GM08714 (cell line): ENCODE data around the gene MYO1G.

Source experiments
- H3K4me3 ChIP-seq: fragments of 200-500 bp; sonication (Bioruptor generic); 2 replicates; pipeline ENCODE4 v1.5.1; 2014; ENCODE audit warnings: mild to moderate bottlenecking, low read length, inconsistent platforms
- ZNF274 ChIP-seq: IDR thresholded peaks from 2 replicates; pipeline ENCODE4 v1.6.1; 2012; ENCODE audit warnings: mild to moderate bottlenecking, low read depth, low read length

Gene MYO1G

GRCh38 chr7:44921607-44922350 is 57.0 kb downstream of the MYO1G start:
- H3K4me3 ChIP-seq = no peak overlapping the region
- no peak for TF ChIP-seq ZNF274

GRCh38 chr7:44920119-44920518 is 58.7 kb downstream of the MYO1G start:
- TF ChIP-seq ZNF274 = no peak
- no peak overlapping the region for H3K4me3 ChIP-seq

DNA sequence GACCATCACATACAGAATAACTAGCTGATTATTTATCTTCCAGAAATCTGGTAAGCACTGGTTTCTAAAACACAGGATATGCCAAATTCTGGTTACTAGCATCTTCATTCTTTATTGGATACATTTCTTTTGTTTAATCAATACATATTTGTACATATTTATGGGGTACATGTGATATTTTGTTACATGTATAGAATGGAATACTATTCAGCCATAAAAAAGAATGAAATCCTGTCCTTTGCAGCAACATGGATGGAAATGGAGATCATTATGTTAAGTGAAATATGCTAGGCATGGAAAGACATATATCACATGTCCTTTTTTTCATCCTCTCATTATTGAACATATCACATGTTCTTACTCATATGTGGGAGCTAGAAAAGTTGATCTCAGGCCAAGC is 60.8 kb downstream of the MYO1G start:
- no peak for TF ChIP-seq ZNF274
- no peak overlapping the region for H3K4me3 ChIP-seq

DNA sequence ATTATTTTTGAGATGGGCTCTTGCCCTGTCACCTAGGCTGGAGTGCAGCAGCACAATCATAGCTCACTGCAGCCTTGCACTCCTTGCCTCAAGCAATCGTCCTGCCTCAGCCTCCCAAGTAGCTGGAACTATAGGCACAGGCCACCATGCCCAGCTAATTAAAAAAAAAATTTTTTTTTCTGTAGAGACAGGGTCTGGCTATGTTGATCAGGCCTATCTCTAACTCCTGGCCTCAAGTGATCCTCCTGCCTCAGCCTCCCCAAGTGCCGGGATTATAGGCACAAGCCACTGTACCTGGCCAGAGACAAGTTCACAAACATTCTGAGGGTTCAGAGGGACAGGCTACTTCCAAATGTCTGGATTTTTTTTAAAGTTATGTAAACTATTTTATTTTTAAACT is 61.4 kb downstream of the MYO1G start:
- no peak for TF ChIP-seq ZNF274
- H3K4me3 ChIP-seq = no peak overlapping the region

DNA sequence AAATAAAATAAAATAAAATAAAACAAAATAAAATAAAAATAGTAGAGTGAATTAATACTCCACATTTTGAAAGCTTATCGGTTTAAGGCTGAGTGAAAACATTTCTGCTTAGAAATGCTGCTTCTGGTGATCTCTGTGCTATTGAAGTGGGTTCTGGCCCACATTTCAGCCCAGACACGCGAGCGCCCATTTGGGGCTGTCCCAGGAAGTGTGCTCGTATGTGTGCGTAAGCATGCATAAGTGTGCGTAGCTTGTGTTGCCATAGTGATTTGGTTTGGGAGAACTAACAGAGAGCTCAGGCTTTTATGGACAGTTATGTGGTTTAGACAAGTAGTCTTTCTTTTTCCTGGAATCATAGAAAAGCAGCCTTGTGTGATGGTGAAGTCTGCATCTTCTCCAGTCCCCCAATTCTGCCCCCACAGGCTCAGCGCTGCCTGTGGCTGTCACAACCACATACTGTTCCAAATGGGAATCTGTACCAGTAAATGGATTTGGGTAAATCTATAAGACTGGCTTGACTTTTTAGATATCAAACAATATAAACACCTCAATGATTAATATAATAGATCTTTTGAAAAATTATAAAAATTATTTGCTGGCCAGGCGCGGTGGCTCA is 63.7 kb downstream of the MYO1G start:
- H3K4me3 ChIP-seq = no peak overlapping the region
- TF ChIP-seq ZNF274 = no peak

GRCh38 chr7:44912775-44913347 is 66.0 kb downstream of the MYO1G start:
- TF ChIP-seq ZNF274 = no peak
- H3K4me3 ChIP-seq = no peak overlapping the region
